Endothelial cell (in vitro differentiated cells): Measurements from ENCODE around the gene GSG1L. TPM values are rescaled to one million over a fixed set of nuclear protein-coding genes. Genes with fewer than 3 reads are reported as not detected.

Experiments
- DNase-seq: peaks from one replicate; pipeline ENCODE4 v3.0.0; 2021; ENCODE audit warnings: low spot score
- H3K27ac Mint-ChIP-seq: one replicate; pipeline ENCODE4 v1.8.0; 2021; ENCODE audit warnings: mixed read lengths, inconsistent platforms; ENCODE audit not compliant: unreplicated experiment
- H3K27me3 Mint-ChIP-seq: one replicate; pipeline ENCODE4 v1.8.0; 2021; ENCODE audit warnings: mild to moderate bottlenecking, moderate library complexity, mixed read lengths, inconsistent platforms; ENCODE audit not compliant: unreplicated experiment
- H3K36me3 Mint-ChIP-seq: one replicate; pipeline ENCODE4 v1.8.0; 2021; ENCODE audit warnings: mild to moderate bottlenecking, low read depth, mixed read lengths, inconsistent platforms; ENCODE audit not compliant: unreplicated experiment
- H3K4me1 Mint-ChIP-seq: one replicate; pipeline ENCODE4 v1.8.0; 2021; ENCODE audit warnings: mild to moderate bottlenecking, mixed read lengths, inconsistent platforms; ENCODE audit not compliant: unreplicated experiment
- H3K4me3 Mint-ChIP-seq: one replicate; pipeline ENCODE4 v1.8.0; 2021; ENCODE audit warnings: mild to moderate bottlenecking, mixed read lengths, inconsistent platforms; ENCODE audit not compliant: unreplicated experiment
- H3K9me3 Mint-ChIP-seq: one replicate; pipeline ENCODE4 v1.8.0; 2021; ENCODE audit warnings: mixed read lengths, inconsistent platforms; ENCODE audit not compliant: unreplicated experiment
- total RNA-seq: library from RNA; stranded (reverse); fragmentation: NEBNext Ultra II Directional; extraction: Animal tissue kit (Norgen Biotek cat#: 25700); gene quantifications from one replicate; pipeline ENCODE4 v1.2.1, GENCODE V29; 2021; ENCODE audit not compliant: unreplicated experiment
- TF ChIP-seq, protein P1 (sequence below): fragments of 200-600 bp; sonication (generic); IDR thresholded peaks from one replicate; pipeline ENCODE4 v1.5.0; 2021; ENCODE audit warnings: antibody characterized with exemption; ENCODE audit not compliant: unreplicated experiment

Gene GSG1L
- total RNA-seq, 1 donor from 2014 or later: 0.38 TPM

DNA sequence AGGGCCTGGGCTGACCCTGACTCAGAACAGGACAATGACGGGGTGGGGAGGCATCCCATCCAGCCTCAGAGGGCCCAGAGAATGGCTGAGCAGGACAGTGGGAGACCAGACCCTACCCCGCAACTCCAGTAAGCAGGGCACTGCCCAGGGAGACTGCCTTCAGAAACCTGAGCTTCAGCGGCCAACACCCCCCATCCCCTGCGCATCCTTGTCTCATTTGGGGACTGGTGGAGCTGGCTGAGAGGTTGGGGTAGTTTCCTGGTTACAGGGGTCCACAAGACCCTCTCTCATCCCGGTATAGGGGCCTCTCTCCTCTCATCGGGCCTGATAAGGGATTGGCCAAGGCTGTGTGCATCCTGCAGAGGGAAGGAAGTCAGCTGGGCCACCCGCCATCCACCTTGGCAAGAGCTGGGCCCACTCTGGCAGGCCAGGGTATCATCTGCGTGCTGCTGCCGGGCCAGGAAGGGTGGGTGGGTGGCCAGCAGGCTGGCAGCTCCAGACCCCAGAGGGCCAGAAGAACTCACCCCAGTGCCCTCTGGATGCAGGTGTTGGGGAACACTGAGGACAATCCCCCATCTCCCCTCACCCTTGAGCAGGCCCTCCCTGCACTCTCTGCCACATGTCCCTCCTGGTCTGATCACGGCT lies 284.5 kb downstream of the GSG1L start:
- Mint-ChIP-seq H3K27ac (no peak overlapping the region), H3K27me3 (peaks cover 2% of the 10 kb centered on the region), H3K9me3 (no peaks in the 10 kb centered on the region), H3K36me3 (no peaks in the 10 kb centered on the region), H3K4me3 (no peak overlapping the region), H3K4me1 (no peaks in the 10 kb centered on the region)
- no peak for DNase-seq
- TF ChIP-seq, protein P1, sequence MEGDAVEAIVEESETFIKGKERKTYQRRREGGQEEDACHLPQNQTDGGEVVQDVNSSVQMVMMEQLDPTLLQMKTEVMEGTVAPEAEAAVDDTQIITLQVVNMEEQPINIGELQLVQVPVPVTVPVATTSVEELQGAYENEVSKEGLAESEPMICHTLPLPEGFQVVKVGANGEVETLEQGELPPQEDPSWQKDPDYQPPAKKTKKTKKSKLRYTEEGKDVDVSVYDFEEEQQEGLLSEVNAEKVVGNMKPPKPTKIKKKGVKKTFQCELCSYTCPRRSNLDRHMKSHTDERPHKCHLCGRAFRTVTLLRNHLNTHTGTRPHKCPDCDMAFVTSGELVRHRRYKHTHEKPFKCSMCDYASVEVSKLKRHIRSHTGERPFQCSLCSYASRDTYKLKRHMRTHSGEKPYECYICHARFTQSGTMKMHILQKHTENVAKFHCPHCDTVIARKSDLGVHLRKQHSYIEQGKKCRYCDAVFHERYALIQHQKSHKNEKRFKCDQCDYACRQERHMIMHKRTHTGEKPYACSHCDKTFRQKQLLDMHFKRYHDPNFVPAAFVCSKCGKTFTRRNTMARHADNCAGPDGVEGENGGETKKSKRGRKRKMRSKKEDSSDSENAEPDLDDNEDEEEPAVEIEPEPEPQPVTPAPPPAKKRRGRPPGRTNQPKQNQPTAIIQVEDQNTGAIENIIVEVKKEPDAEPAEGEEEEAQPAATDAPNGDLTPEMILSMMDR: no peak

DNA sequence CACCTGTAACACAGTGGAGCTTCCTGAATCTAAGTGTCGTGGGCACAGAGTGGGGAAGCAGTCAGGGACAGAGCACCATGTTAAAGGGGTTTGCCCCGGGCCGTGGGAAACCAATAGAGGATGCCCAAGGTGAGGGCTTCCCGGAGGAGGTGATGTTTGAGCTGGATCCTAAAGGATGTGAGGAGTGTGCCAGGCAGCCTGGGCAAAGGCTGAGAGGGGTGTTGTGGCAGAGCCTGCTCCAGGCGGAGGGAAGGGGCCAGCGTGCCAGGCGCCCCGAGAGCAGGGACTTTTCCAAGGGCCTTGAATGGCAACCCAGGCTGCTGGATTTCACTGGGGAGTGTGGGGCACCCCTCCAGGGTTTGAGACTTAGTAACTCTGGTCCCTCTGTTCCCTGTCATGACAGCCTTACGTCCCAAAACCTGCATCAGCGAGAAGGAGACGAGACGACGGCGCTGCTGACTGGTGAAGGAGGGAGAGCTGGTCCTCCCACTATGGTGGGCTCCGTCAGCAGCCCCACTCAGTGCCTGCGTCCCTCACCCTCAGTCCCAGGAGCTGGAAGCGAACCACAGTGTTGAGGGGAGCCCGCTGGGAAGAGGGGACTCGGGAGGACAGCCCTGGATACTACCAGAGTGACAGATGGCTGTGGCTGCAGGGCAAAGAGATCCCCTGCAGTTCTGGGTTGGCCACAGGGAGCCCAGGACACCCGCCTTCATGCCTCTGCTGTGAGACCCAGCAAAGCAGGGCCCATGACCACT lies 285.2 kb downstream of the GSG1L start:
- H3K27ac Mint-ChIP-seq: no peak overlapping the region
- no peaks in the 10 kb centered on the region for H3K9me3 Mint-ChIP-seq
- no peaks in the 10 kb centered on the region for H3K4me1 Mint-ChIP-seq
- no peaks in the 10 kb centered on the region for H3K36me3 Mint-ChIP-seq
- DNase-seq: no peak
- peaks cover 2% of the 10 kb centered on the region for H3K27me3 Mint-ChIP-seq
- TF ChIP-seq, protein P1: no peak
- H3K4me3 Mint-ChIP-seq: no peak overlapping the region

DNA sequence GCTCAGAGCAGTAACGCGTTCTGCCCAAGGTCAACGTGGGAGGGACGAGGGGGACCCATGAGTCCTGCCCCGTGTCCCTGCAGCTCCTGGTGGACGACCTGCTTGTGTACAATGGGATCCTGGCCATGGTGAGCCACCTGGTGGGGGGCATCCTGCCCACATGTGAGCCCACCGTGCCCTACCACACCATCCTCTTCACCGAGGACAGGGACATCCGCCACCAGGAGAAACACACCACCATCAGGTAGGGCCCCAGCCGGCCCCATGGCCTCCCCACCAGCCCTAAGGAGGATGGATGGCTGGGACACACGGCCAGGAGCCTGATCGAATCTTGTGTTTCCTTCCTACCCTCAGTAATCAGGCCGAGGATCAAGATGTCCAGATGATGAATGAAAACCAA lies 286.0 kb downstream of the GSG1L start:
- H3K36me3 Mint-ChIP-seq: peaks cover 5% of the 10 kb centered on the region
- H3K9me3 Mint-ChIP-seq: no peaks in the 10 kb centered on the region
- H3K27ac Mint-ChIP-seq: no peak overlapping the region
- DNase-seq: no peak
- H3K4me1 Mint-ChIP-seq: peaks cover 3% of the 10 kb centered on the region
- H3K27me3 Mint-ChIP-seq: peaks cover 2% of the 10 kb centered on the region
- no peak overlapping the region for H3K4me3 Mint-ChIP-seq
- TF ChIP-seq, protein P1: no peak

DNA sequence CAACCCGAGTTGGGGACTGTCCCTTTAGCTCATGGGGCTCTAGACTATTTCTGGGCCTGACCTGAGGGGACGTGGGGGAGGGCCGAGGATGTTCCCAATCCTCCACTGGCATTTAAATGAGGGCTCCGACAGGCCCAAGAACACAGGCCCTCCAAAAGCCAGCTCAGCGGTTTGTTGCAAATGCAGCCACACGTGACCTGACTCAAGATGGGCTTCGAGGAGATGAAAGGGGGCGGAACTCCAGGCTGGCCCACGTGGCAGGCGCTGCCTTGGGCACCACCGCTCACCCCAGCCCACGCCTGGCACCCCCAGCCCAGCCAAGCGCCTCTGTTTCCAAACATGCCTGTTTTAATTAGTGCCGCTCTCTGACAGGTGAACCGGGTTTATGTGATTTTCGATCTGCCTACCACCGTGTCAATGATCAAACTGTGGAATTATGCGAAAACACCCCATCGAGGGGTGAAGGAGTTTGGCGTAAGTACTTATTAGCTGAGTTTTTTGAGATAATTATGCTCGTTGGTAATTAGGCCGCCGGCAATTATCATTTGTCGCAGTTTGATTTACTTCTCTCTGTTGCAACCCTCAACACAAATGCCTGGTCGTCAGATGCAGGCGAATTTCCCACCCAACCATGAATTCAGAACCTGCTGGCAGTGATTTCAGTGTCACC lies 286.8 kb downstream of the GSG1L start:
- DNase-seq: no peak
- Mint-ChIP-seq H3K4me1 (peaks cover 3% of the 10 kb centered on the region), H3K27me3 (peaks cover 2% of the 10 kb centered on the region), H3K9me3 (no peaks in the 10 kb centered on the region), H3K4me3 (no peak overlapping the region), H3K36me3 (peaks cover 5% of the 10 kb centered on the region), H3K27ac (no peak overlapping the region)
- TF ChIP-seq, protein P1: no peak
